ENCODE data around the gene CCDC149.

Gene CCDC149

GRCh38 chr4:24915121-24915922, 2.5 kb upstream of the CCDC149 start:
- Histone ChIP-seq H3K27ac (ENCODE audit: low read depth, low read length) (no peak overlapping the region), H3K9ac (ENCODE audit: low read length) (no peak overlapping the region), H3K4me2 (ENCODE audit: low read depth, low read length, poor library complexity, severe bottlenecking) (no peak overlapping the region), H3K9me3 (ENCODE audit: insufficient read depth, low read length) (no peaks in the 10 kb centered on the region; the same call in 1 of the 2 replicates), H3K27me3 (ENCODE audit: low read length) (no peaks in the 10 kb centered on the region), H3K79me2 (ENCODE audit: insufficient read depth, low read length) (no peaks in the 10 kb centered on the region), H4K20me1 (ENCODE audit: low read depth, low read length) (no peaks in the 10 kb centered on the region), H3F3A (ENCODE audit: insufficient read depth) (no peaks in the 10 kb centered on the region), H3K4me3 (ENCODE audit: insufficient read depth, low read length, poor library complexity, severe bottlenecking) (no peak overlapping the region), H3K9me2 (replicated peaks; ENCODE audit: insufficient read depth, low read length) (no peaks in the 10 kb centered on the region), H3K36me3 (ENCODE audit: low read length) (no peaks in the 10 kb centered on the region), H2AFZ (ENCODE audit: low read depth, low read length, severe bottlenecking) (no peak overlapping the region)
- TF ChIP-seq EZH2phosphoT487 (conservative IDR thresholded peaks at IDR 0.05; ENCODE audit: low read length) (no peak), CTCF (IDR thresholded peaks at IDR 0.05; ENCODE audit: insufficient read depth, low read length, poor library complexity, severe bottlenecking) (no peak)

- Histone ChIP-seq H3F3A (ENCODE audit: insufficient read depth) (no peaks in the 10 kb centered on the region), H3K79me2 (ENCODE audit: insufficient read depth, low read length) (no peaks in the 10 kb centered on the region), H3K4me3 (ENCODE audit: insufficient read depth, low read length, poor library complexity, severe bottlenecking) (no peak overlapping the region), H3K27ac (ENCODE audit: low read depth, low read length) (no peak overlapping the region), H3K9me3 (ENCODE audit: insufficient read depth, low read length) (peaks cover 7% of the 10 kb centered on the region; the same call in 1 of the 2 replicates), H3K9ac (ENCODE audit: low read length) (no peak overlapping the region), H3K36me3 (ENCODE audit: low read length) (no peaks in the 10 kb centered on the region), H3K27me3 (ENCODE audit: low read length) (no peaks in the 10 kb centered on the region), H2AFZ (ENCODE audit: low read depth, low read length, severe bottlenecking) (no peak overlapping the region), H3K4me2 (ENCODE audit: low read depth, low read length, poor library complexity, severe bottlenecking) (no peak overlapping the region), H4K20me1 (ENCODE audit: low read depth, low read length) (no peaks in the 10 kb centered on the region), H3K9me2 (replicated peaks; ENCODE audit: insufficient read depth, low read length) (no peaks in the 10 kb centered on the region)
- TF ChIP-seq EZH2phosphoT487 (conservative IDR thresholded peaks at IDR 0.05; ENCODE audit: low read length) = no peak
- no peak for TF ChIP-seq CTCF (IDR thresholded peaks at IDR 0.05; ENCODE audit: insufficient read depth, low read length, poor library complexity, severe bottlenecking)
Measured at GRCh38 chr4:24914460-24914859, 1.6 kb upstream of the CCDC149 start.

GRCh38 chr4:24913119-24913485, 260 bp upstream of the CCDC149 start:
- Histone ChIP-seq H3K9me2 (replicated peaks; ENCODE audit: insufficient read depth, low read length) (no peaks in the 10 kb centered on the region), H3K9ac (ENCODE audit: low read length) (no peak overlapping the region), H3K79me2 (ENCODE audit: insufficient read depth, low read length) (no peaks in the 10 kb centered on the region), H3K27ac (ENCODE audit: low read depth, low read length) (no peak overlapping the region), H3K27me3 (ENCODE audit: low read length) (no peaks in the 10 kb centered on the region), H3F3A (ENCODE audit: insufficient read depth) (no peaks in the 10 kb centered on the region), H2AFZ (ENCODE audit: low read depth, low read length, severe bottlenecking) (no peak overlapping the region), H3K4me2 (ENCODE audit: low read depth, low read length, poor library complexity, severe bottlenecking) (no peak overlapping the region), H4K20me1 (ENCODE audit: low read depth, low read length) (no peaks in the 10 kb centered on the region), H3K36me3 (ENCODE audit: low read length) (no peaks in the 10 kb centered on the region), H3K9me3 (ENCODE audit: insufficient read depth, low read length) (peaks cover 7% of the 10 kb centered on the region; the same call in 1 of the 2 replicates), H3K4me3 (ENCODE audit: insufficient read depth, low read length, poor library complexity, severe bottlenecking) (no peak overlapping the region)
- TF ChIP-seq EZH2phosphoT487 (conservative IDR thresholded peaks at IDR 0.05; ENCODE audit: low read length) = no peak
- TF ChIP-seq CTCF (IDR thresholded peaks at IDR 0.05; ENCODE audit: insufficient read depth, low read length, poor library complexity, severe bottlenecking) = no peak

All from SU-DHL-6 (cell line).